Measurements from ENCODE around the gene B3GAT2. TPM values are rescaled to one million over a fixed set of nuclear protein-coding genes. Genes with fewer than 3 reads are reported as not detected.
A peak's percentile ranks its signal among the peaks of the same experiment; 100 is the strongest.

The B3GAT2 gene
- total and polyA plus RNA-seq, 2 of the 13 experiments (the other 11 are each of a cell fraction or from before 2014, with no cell fraction given): 0.01 to 0.02 TPM

DNA sequence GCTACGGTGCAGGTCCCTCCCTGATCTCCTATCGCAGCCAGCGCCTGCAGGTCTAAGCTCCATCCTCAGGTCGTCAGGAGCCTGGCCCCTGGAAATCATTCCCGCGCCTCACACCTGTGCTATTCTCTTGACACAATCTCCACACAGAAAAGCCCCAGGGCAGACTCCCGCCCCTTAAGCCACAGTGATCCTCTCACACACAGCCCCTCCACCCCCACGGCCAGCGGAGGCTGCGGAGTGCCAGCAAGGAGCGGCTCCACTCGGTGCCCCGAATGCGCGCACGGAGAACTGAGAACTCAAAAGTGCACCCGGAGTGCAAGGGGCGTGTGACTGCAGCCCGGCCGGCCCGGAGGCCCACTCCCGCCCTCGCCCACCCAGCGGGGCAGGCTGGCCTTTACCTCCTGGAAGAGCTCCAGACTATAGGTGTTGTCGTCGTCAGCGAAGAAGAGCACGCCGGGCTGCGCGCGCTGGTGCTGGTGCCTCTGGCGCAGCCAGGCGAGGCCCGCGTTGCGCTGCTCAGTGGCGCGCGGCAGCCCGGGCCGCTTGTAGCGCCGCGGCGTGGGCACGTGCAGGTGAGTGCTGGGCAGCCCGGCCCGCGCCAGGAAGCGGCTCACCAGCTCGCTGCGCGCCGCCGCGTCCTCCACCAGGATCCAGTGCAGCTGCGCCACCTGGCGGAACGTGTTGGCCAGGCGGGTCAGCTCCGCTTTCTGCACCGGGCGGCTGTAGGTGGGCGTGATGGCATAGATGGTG is 1.2 kb downstream of the B3GAT2 start (continued):
- TF ChIP-seq GLMP (CRISPR knock-in tag; IDR thresholded peaks at IDR 0.05; ENCODE audit: borderline replicate concordance) (no peak), RBM39 (IDR thresholded peaks at IDR 0.05; ENCODE audit: low read depth, low read length, poor library complexity, severe bottlenecking) (no peak), ZNF225 (CRISPR knock-in tag; IDR thresholded peaks at IDR 0.05) (no peak), MNT (IDR thresholded peaks at IDR 0.05) (no peak), NAIF1 (CRISPR knock-in tag; IDR thresholded peaks at IDR 0.05; ENCODE audit: borderline replicate concordance) (no peak), CBX5 (CRISPR knock-in tag; IDR thresholded peaks at IDR 0.05; ENCODE audit: borderline replicate concordance) (peak; percentile 78; the same call in 1 of the 2 replicates), ESRRA (CRISPR knock-in tag; IDR thresholded peaks at IDR 0.05; ENCODE audit: low read depth) (no peak), HDAC2 (CRISPR knock-in tag; IDR thresholded peaks at IDR 0.05) (peak; percentile 45; the same call in 1 of the 2 replicates), ZNF292 (CRISPR knock-in tag; IDR thresholded peaks at IDR 0.05; ENCODE audit: borderline replicate concordance, low read depth) (no peak), PHF5A (CRISPR knock-in tag; IDR thresholded peaks at IDR 0.05; ENCODE audit: low read depth, unreplicated experiment) (no peak), SYNCRIP (IDR thresholded peaks at IDR 0.05; ENCODE audit: insufficient read depth, low read depth, low read length) (no peak), MAFK (conservative IDR thresholded peaks at IDR 0.05 in 1 of 2, IDR thresholded peaks at IDR 0.05 in 1 of 2; ENCODE audit: low read length in 2 of 2) (no peak), ETV5 (CRISPR knock-in tag; IDR thresholded peaks at IDR 0.05; ENCODE audit: borderline replicate concordance) (no peak), RFX5 (IDR thresholded peaks at IDR 0.05; ENCODE audit: low read depth, low read length) (no peak), HIVEP1 (CRISPR knock-in tag; IDR thresholded peaks at IDR 0.05) (no peak), U2AF1 (optimal IDR thresholded peaks at IDR 0.05; ENCODE audit: low read depth, low read length) (no peak), ZNF75D (CRISPR knock-in tag; IDR thresholded peaks at IDR 0.05; ENCODE audit: borderline replicate concordance) (no peak), MAF1 (CRISPR knock-in tag; IDR thresholded peaks at IDR 0.05; ENCODE audit: borderline replicate concordance) (no peak)
- TF ChIP-seq, protein P1, sequence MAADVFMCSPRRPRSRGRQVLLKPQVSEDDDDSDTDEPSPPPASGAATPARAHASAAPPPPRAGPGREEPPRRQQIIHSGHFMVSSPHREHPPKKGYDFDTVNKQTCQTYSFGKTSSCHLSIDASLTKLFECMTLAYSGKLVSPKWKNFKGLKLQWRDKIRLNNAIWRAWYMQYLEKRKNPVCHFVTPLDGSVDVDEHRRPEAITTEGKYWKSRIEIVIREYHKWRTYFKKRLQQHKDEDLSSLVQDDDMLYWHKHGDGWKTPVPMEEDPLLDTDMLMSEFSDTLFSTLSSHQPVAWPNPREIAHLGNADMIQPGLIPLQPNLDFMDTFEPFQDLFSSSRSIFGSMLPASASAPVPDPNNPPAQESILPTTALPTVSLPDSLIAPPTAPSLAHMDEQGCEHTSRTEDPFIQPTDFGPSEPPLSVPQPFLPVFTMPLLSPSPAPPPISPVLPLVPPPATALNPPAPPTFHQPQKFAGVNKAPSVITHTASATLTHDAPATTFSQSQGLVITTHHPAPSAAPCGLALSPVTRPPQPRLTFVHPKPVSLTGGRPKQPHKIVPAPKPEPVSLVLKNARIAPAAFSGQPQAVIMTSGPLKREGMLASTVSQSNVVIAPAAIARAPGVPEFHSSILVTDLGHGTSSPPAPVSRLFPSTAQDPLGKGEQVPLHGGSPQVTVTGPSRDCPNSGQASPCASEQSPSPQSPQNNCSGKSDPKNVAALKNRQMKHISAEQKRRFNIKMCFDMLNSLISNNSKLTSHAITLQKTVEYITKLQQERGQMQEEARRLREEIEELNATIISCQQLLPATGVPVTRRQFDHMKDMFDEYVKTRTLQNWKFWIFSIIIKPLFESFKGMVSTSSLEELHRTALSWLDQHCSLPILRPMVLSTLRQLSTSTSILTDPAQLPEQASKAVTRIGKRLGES (CRISPR knock-in tag; IDR thresholded peaks at IDR 0.05; ENCODE audit: borderline replicate concordance): no peak
- TF ChIP-seq, protein P2, sequence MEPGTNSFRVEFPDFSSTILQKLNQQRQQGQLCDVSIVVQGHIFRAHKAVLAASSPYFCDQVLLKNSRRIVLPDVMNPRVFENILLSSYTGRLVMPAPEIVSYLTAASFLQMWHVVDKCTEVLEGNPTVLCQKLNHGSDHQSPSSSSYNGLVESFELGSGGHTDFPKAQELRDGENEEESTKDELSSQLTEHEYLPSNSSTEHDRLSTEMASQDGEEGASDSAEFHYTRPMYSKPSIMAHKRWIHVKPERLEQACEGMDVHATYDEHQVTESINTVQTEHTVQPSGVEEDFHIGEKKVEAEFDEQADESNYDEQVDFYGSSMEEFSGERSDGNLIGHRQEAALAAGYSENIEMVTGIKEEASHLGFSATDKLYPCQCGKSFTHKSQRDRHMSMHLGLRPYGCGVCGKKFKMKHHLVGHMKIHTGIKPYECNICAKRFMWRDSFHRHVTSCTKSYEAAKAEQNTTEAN (CRISPR knock-in tag; conservative IDR thresholded peaks at IDR 0.05): peak; percentile 79
- TF ChIP-seq, protein P3, sequence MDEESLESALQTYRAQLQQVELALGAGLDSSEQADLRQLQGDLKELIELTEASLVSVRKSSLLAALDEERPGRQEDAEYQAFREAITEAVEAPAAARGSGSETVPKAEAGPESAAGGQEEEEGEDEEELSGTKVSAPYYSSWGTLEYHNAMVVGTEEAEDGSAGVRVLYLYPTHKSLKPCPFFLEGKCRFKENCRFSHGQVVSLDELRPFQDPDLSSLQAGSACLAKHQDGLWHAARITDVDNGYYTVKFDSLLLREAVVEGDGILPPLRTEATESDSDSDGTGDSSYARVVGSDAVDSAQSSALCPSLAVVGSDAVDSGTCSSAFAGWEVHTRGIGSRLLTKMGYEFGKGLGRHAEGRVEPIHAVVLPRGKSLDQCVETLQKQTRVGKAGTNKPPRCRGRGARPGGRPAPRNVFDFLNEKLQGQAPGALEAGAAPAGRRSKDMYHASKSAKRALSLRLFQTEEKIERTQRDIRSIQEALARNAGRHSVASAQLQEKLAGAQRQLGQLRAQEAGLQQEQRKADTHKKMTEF (CRISPR knock-in tag; IDR thresholded peaks at IDR 0.05): peak; percentile 32; the same call in 1 of the 2 replicates

Measured in HepG2 (cell line).